Uterine smooth muscle cell (primary cell): ENCODE results near the gene FANCI. TPM values are rescaled to one million over a fixed set of nuclear protein-coding genes. Genes with fewer than 3 reads are reported as not detected.

Source experiments
- total RNA-seq: library from RNA; depleted of rRNA; stranded (reverse); fragments of >200 nt; gene quantifications from 2 replicates; pipeline ENCODE4 v1.2.3, GENCODE V29; 2014

FANCI gene
- 23.2 and 87.3 TPM in 2 replicates for total RNA-seq

GRCh38 chr15:89243691-89244573, at the start of gene FANCI:
Gene FANCI (plus strand): TSS chr15:89243979. CDS start chr15:89247648, 3,669 bp downstream.

GRCh38 chr15:89221543-89221942, 22.2 kb upstream of the FANCI start, which contains the start of gene RLBP1:
Gene RLBP1 (minus strand): TSS chr15:89221579. CDS start chr15:89218975, 2,604 bp downstream.

GRCh38 chr15:89334510-89335297, 90.9 kb downstream of the FANCI start, which contains the start of gene POLG:
Gene POLG (minus strand): TSS chr15:89334824. CDS start chr15:89333754, 1,070 bp downstream.

Other genes with a start within 250 kb of the FANCI start
- gene ABHD2, start 155.5 kb upstream of the FANCI start, total RNA-seq: 47.1 and 91.2 TPM in 2 replicates
- not detected in 2 replicates for gene RLBP1, start 22.4 kb upstream of the FANCI start, total RNA-seq
- 95.2 and 170 TPM in 2 replicates for gene POLG, start 90.8 kb downstream of the FANCI start, total RNA-seq